ENCODE measurements around the gene CAPN5. TPM values are rescaled to one million over a fixed set of nuclear protein-coding genes. Genes with fewer than 3 reads are reported as not detected.
A peak's percentile ranks its signal among the peaks of the same experiment; 100 is the strongest.

Gene CAPN5
- polyA plus RNA-seq, 2 donors = 26.6 to 27.8 TPM

GRCh38 chr11:77084581-77085191 lies 17.9 kb downstream of the CAPN5 start:
- WGBS, 2 donors = 86 to 91% methylated on average over 25 of the region's 25 CpGs
- Histone ChIP-seq H3K4me1 (ENCODE audit: control insufficient read depth in 2 of 2, insufficient read depth in 2 of 2, low read length in 1 of 2) (peaks cover 16 to 36% of the 10 kb centered on the region in 2 donors), H3K4me3 (ENCODE audit: low read depth in 1 of 2, low read length in 2 of 2) (peak overlapping the region in 1 of 2 donors; percentile 19), H3K9me3 (ENCODE audit: control insufficient read depth in 2 of 2, insufficient read depth in 1 of 2, low read depth in 1 of 2, low read length in 1 of 2) (no peaks in the 10 kb centered on the region), H3K27ac (ENCODE audit: low read depth in 2 of 2, low read length in 1 of 2) (peak overlapping the region in 1 of 2 donors; percentile 13), H3K36me3 (ENCODE audit: control insufficient read depth in 2 of 2, insufficient read depth in 2 of 2, low read length in 1 of 2) (peaks cover 0 to 4% of the 10 kb centered on the region in 2 donors), H3K27me3 (ENCODE audit: control insufficient read depth in 1 of 2, insufficient read depth in 2 of 2, low read length in 2 of 2) (no peaks in the 10 kb centered on the region)

- peaks cover 0 to 4% of the 10 kb centered on the region in 2 donors for H3K36me3 ChIP-seq (ENCODE audit: control insufficient read depth in 2 of 2, insufficient read depth in 2 of 2, low read length in 1 of 2)
- H3K4me1 ChIP-seq (ENCODE audit: control insufficient read depth in 2 of 2, insufficient read depth in 2 of 2, low read length in 1 of 2) = peaks cover 20 to 40% of the 10 kb centered on the region in 2 donors
- H3K27me3 ChIP-seq (ENCODE audit: control insufficient read depth in 1 of 2, insufficient read depth in 2 of 2, low read length in 2 of 2) = no peaks in the 10 kb centered on the region
- WGBS, 2 donors = 87 to 92% methylated on average over 6 of the region's 6 CpGs
- no peak overlapping the region for H3K27ac ChIP-seq (ENCODE audit: low read depth in 2 of 2, low read length in 1 of 2)
- H3K9me3 ChIP-seq (ENCODE audit: control insufficient read depth in 2 of 2, insufficient read depth in 1 of 2, low read depth in 1 of 2, low read length in 1 of 2) = no peaks in the 10 kb centered on the region
- no peak overlapping the region for H3K4me3 ChIP-seq (ENCODE audit: low read depth in 1 of 2, low read length in 2 of 2)
Observed at GRCh38 chr11:77085652-77086051, 18.9 kb downstream of the CAPN5 start.

- Histone ChIP-seq H3K4me3 (ENCODE audit: low read depth in 1 of 2, low read length in 2 of 2) (no peak overlapping the region), H3K36me3 (ENCODE audit: control insufficient read depth in 2 of 2, insufficient read depth in 2 of 2, low read length in 1 of 2) (peaks cover 0 to 4% of the 10 kb centered on the region in 2 donors), H3K9me3 (ENCODE audit: control insufficient read depth in 2 of 2, insufficient read depth in 1 of 2, low read depth in 1 of 2, low read length in 1 of 2) (no peaks in the 10 kb centered on the region), H3K4me1 (ENCODE audit: control insufficient read depth in 2 of 2, insufficient read depth in 2 of 2, low read length in 1 of 2) (peaks cover 24 to 42% of the 10 kb centered on the region in 2 donors), H3K27me3 (ENCODE audit: control insufficient read depth in 1 of 2, insufficient read depth in 2 of 2, low read length in 2 of 2) (no peaks in the 10 kb centered on the region), H3K27ac (ENCODE audit: low read depth in 2 of 2, low read length in 1 of 2) (peak overlapping the region; percentile 34 to 76)
- 71 to 81% methylated on average over 23 of the region's 23 CpGs for WGBS, 2 donors
Observed at GRCh38 chr11:77086521-77087472, 20.0 kb downstream of the CAPN5 start.

- Histone ChIP-seq H3K9me3 (ENCODE audit: control insufficient read depth in 2 of 2, insufficient read depth in 1 of 2, low read depth in 1 of 2, low read length in 1 of 2) (no peaks in the 10 kb centered on the region), H3K27me3 (ENCODE audit: control insufficient read depth in 1 of 2, insufficient read depth in 2 of 2, low read length in 2 of 2) (no peaks in the 10 kb centered on the region), H3K27ac (ENCODE audit: low read depth in 2 of 2, low read length in 1 of 2) (peak overlapping the region; percentile 29 to 77), H3K36me3 (ENCODE audit: control insufficient read depth in 2 of 2, insufficient read depth in 2 of 2, low read length in 1 of 2) (peaks cover 0 to 4% of the 10 kb centered on the region in 2 donors), H3K4me3 (ENCODE audit: low read depth in 1 of 2, low read length in 2 of 2) (no peak overlapping the region), H3K4me1 (ENCODE audit: control insufficient read depth in 2 of 2, insufficient read depth in 2 of 2, low read length in 1 of 2) (peaks cover 18 to 37% of the 10 kb centered on the region in 2 donors)
- WGBS, 2 donors = 91 to 92% methylated on average over 9 of the region's 9 CpGs
Observed at GRCh38 chr11:77087723-77088225, 21.0 kb downstream of the CAPN5 start.

GRCh38 chr11:77088236-77089003 lies 21.6 kb downstream of the CAPN5 start:
- Histone ChIP-seq H3K4me3 (ENCODE audit: low read depth in 1 of 2, low read length in 2 of 2) (no peak overlapping the region), H3K9me3 (ENCODE audit: control insufficient read depth in 2 of 2, insufficient read depth in 1 of 2, low read depth in 1 of 2, low read length in 1 of 2) (no peaks in the 10 kb centered on the region), H3K27me3 (ENCODE audit: control insufficient read depth in 1 of 2, insufficient read depth in 2 of 2, low read length in 2 of 2) (no peaks in the 10 kb centered on the region), H3K27ac (ENCODE audit: low read depth in 2 of 2, low read length in 1 of 2) (peak overlapping the region; percentile 58 to 85), H3K36me3 (ENCODE audit: control insufficient read depth in 2 of 2, insufficient read depth in 2 of 2, low read length in 1 of 2) (peaks cover 0 to 4% of the 10 kb centered on the region in 2 donors), H3K4me1 (ENCODE audit: control insufficient read depth in 2 of 2, insufficient read depth in 2 of 2, low read length in 1 of 2) (peaks cover 16 to 33% of the 10 kb centered on the region in 2 donors)
- 62 to 68% methylated on average over 11 of the region's 11 CpGs for WGBS, 2 donors

GRCh38 chr11:77089004-77089545 lies 22.3 kb downstream of the CAPN5 start:
- H3K27ac ChIP-seq (ENCODE audit: low read depth in 2 of 2, low read length in 1 of 2) = peak overlapping the region; percentile 58 to 85
- H3K4me1 ChIP-seq (ENCODE audit: control insufficient read depth in 2 of 2, insufficient read depth in 2 of 2, low read length in 1 of 2) = peaks cover 15 to 31% of the 10 kb centered on the region in 2 donors
- H3K4me3 ChIP-seq (ENCODE audit: low read depth in 1 of 2, low read length in 2 of 2) = no peak overlapping the region
- H3K27me3 ChIP-seq (ENCODE audit: control insufficient read depth in 1 of 2, insufficient read depth in 2 of 2, low read length in 2 of 2) = no peaks in the 10 kb centered on the region
- WGBS, 2 donors = 76 to 91% methylated on average over 3 of the region's 3 CpGs
- H3K9me3 ChIP-seq (ENCODE audit: control insufficient read depth in 2 of 2, insufficient read depth in 1 of 2, low read depth in 1 of 2, low read length in 1 of 2) = no peaks in the 10 kb centered on the region
- H3K36me3 ChIP-seq (ENCODE audit: control insufficient read depth in 2 of 2, insufficient read depth in 2 of 2, low read length in 1 of 2) = peaks cover 0 to 9% of the 10 kb centered on the region in 2 donors

GRCh38 chr11:77090046-77090372 lies 23.2 kb downstream of the CAPN5 start:
- Histone ChIP-seq H3K4me1 (ENCODE audit: control insufficient read depth in 2 of 2, insufficient read depth in 2 of 2, low read length in 1 of 2) (peaks cover 15 to 31% of the 10 kb centered on the region in 2 donors), H3K27ac (ENCODE audit: low read depth in 2 of 2, low read length in 1 of 2) (no peak overlapping the region)
- WGBS, 2 donors = 86 to 89% methylated on average over 4 of the region's 4 CpGs

GRCh38 chr11:77090373-77091111 lies 23.8 kb downstream of the CAPN5 start:
- Histone ChIP-seq H3K4me3 (ENCODE audit: low read depth in 1 of 2, low read length in 2 of 2) (no peak overlapping the region), H3K36me3 (ENCODE audit: control insufficient read depth in 2 of 2, insufficient read depth in 2 of 2, low read length in 1 of 2) (peaks cover 3 to 17% of the 10 kb centered on the region in 2 donors), H3K9me3 (ENCODE audit: control insufficient read depth in 2 of 2, insufficient read depth in 1 of 2, low read depth in 1 of 2, low read length in 1 of 2) (no peaks in the 10 kb centered on the region), H3K27ac (ENCODE audit: low read depth in 2 of 2, low read length in 1 of 2) (peak overlapping the region in 1 of 2 donors; percentile 1), H3K27me3 (ENCODE audit: control insufficient read depth in 1 of 2, insufficient read depth in 2 of 2, low read length in 2 of 2) (no peaks in the 10 kb centered on the region), H3K4me1 (ENCODE audit: control insufficient read depth in 2 of 2, insufficient read depth in 2 of 2, low read length in 1 of 2) (peaks cover 15 to 31% of the 10 kb centered on the region in 2 donors)
- 57 to 63% methylated on average over 10 to 13 of the region's 13 CpGs for WGBS, 2 donors

More at GRCh38 chr11:77090046-77090372, 23.2 kb downstream of the CAPN5 start:
- H3K27me3 ChIP-seq (ENCODE audit: control insufficient read depth in 1 of 2, insufficient read depth in 2 of 2, low read length in 2 of 2) = no peaks in the 10 kb centered on the region
- H3K4me3 ChIP-seq (ENCODE audit: low read depth in 1 of 2, low read length in 2 of 2) = no peak overlapping the region
- H3K9me3 ChIP-seq (ENCODE audit: control insufficient read depth in 2 of 2, insufficient read depth in 1 of 2, low read depth in 1 of 2, low read length in 1 of 2) = no peaks in the 10 kb centered on the region
- peaks cover 2 to 14% of the 10 kb centered on the region in 2 donors for H3K36me3 ChIP-seq (ENCODE audit: control insufficient read depth in 2 of 2, insufficient read depth in 2 of 2, low read length in 1 of 2)
